Liver (tissue), 9 donors: ENCODE measurements around the gene SENP1. TPM values are rescaled to one million over a fixed set of nuclear protein-coding genes. Genes with fewer than 3 reads are reported as not detected.

Experiments
- DNase-seq: peaks from one replicate; pipeline ENCODE4 v3.0.0-alpha.2; 2017; ENCODE audit warnings: low spot score
- H3K27ac ChIP-seq, 2 donors: one replicate each; pipeline ENCODE4 v1.7.0; 2013; ENCODE audit warnings: inconsistent platforms in 2 of 2, low read length in 2 of 2, control low read depth in 1 of 2, low read depth in 1 of 2, mild to moderate bottlenecking in 1 of 2
- H3K27me3 ChIP-seq, 4 donors: one replicate each; pipeline versions ENCODE4 v1.6.1 to v1.7.0; 2013; ENCODE audit warnings: low read length in 3 of 4, inconsistent platforms in 1 of 4, mild to moderate bottlenecking in 1 of 4, moderate library complexity in 1 of 4; ENCODE audit not compliant: control insufficient read depth in 4 of 4, insufficient read depth in 4 of 4
- H3K36me3 ChIP-seq, 4 donors: one replicate each; pipeline versions ENCODE4 v1.6.1 to v1.7.0; 2013; ENCODE audit warnings: low read length in 3 of 4, mild to moderate bottlenecking in 3 of 4, low read depth in 1 of 4, moderate library complexity in 1 of 4; ENCODE audit not compliant: control insufficient read depth in 4 of 4, insufficient read depth in 3 of 4
- H3K4me1 ChIP-seq, 4 donors: one replicate each; pipeline versions ENCODE4 v1.6.1 to v1.7.0; 2013; ENCODE audit warnings: low read length in 3 of 4, mild to moderate bottlenecking in 3 of 4, moderate library complexity in 1 of 4; ENCODE audit not compliant: control insufficient read depth in 4 of 4, insufficient read depth in 4 of 4
- H3K4me3 ChIP-seq, 3 donors: one replicate each; pipeline versions ENCODE4 v1.6.1 to v1.7.0; 2013; ENCODE audit warnings: low read length in 3 of 3, control low read depth in 1 of 3, low read depth in 1 of 3, mild to moderate bottlenecking in 1 of 3
- H3K9ac ChIP-seq, 2 donors: one replicate each; pipeline ENCODE4 v1.7.0; 2013; ENCODE audit warnings: low read length in 2 of 2, mild to moderate bottlenecking in 2 of 2, moderate library complexity in 2 of 2, control low read depth in 1 of 2, low read depth in 1 of 2
- H3K9me3 ChIP-seq, 4 donors: one replicate each; pipeline versions ENCODE4 v1.6.1 to v1.7.0; 2013; ENCODE audit warnings: low read length in 3 of 4; ENCODE audit not compliant: control insufficient read depth in 4 of 4
- EGR1 ChIP-seq, 2 donors: IDR thresholded peaks; 2 replicates each; pipeline ENCODE4 v1.6.1; 2016 to 2018; ENCODE audit warnings: antibody characterized with exemption in 2 of 2, low read depth in 2 of 2
- FOXA1 ChIP-seq: IDR thresholded peaks from 2 replicates; pipeline ENCODE4 v1.6.1; 2016; ENCODE audit warnings: antibody characterized with exemption
- FOXA2 ChIP-seq: IDR thresholded peaks from 2 replicates; pipeline ENCODE4 v1.6.1; 2016; ENCODE audit warnings: antibody characterized with exemption
- GABPA ChIP-seq, 2 donors: IDR thresholded peaks in 1 of 2; conservative IDR thresholded peaks in 1 of 2; 2 replicates each; pipeline ENCODE4 v1.6.1; 2016; ENCODE audit warnings: antibody characterized with exemption in 2 of 2, mild to moderate bottlenecking in 1 of 2, moderate library complexity in 1 of 2
- HNF4A ChIP-seq, 2 donors: conservative IDR thresholded peaks; 2 replicates each; pipeline ENCODE4 v1.6.1; 2016; ENCODE audit warnings: antibody characterized with exemption in 2 of 2, mild to moderate bottlenecking in 2 of 2
- HNF4G ChIP-seq: IDR thresholded peaks from 2 replicates; pipeline ENCODE4 v1.6.1; 2016; ENCODE audit warnings: antibody characterized with exemption
- JUND ChIP-seq, 2 donors: IDR thresholded peaks; 2 replicates each; pipeline ENCODE4 v1.6.1; 2016; ENCODE audit warnings: antibody characterized with exemption in 2 of 2
- NR2F2 ChIP-seq: IDR thresholded peaks from 2 replicates; pipeline ENCODE4 v1.6.1; 2016; ENCODE audit warnings: antibody characterized with exemption
- RAD21 ChIP-seq, 2 donors: IDR thresholded peaks; 2 replicates each; pipeline ENCODE4 v1.6.1; 2016; ENCODE audit warnings: antibody characterized with exemption in 2 of 2, mild to moderate bottlenecking in 2 of 2
- RXRA ChIP-seq, 2 donors: IDR thresholded peaks; 2 replicates each; pipeline ENCODE4 v1.6.1; 2017 to 2018; ENCODE audit warnings: antibody characterized with exemption in 2 of 2, mild to moderate bottlenecking in 1 of 2
- SP1 ChIP-seq: IDR thresholded peaks from 2 replicates; pipeline ENCODE4 v1.6.1; 2018; ENCODE audit warnings: antibody characterized with exemption, mild to moderate bottlenecking
- TAF1 ChIP-seq: conservative IDR thresholded peaks from 2 replicates; pipeline ENCODE4 v1.6.1; 2016; ENCODE audit warnings: antibody characterized with exemption, mild to moderate bottlenecking
- YY1 ChIP-seq: IDR thresholded peaks from 2 replicates; pipeline ENCODE4 v1.6.1; 2016; ENCODE audit warnings: antibody characterized with exemption, mild to moderate bottlenecking
- WGBS: extraction: QIAGEN DNeasy Blood & Tissue Kit; methylation state at CpG from one replicate; pipeline ENCODE4 v1.1.7; 2013; 5-methylcytosine and 5-hydroxymethylcytosine counted together
- polyA plus RNA-seq, 2 donors: library from polyadenylated mRNA; stranded (reverse) in 1 of 2; unstranded in 1 of 2; fragments of 200-250 nt in 1 of 2; fragments of >200 nt in 1 of 2; fragmentation: Nextera tagmentation in 1 of 2; extraction: Ambion mirVana in 1 of 2; gene quantifications; one replicate each; pipeline versions ENCODE4 v1.2.1 to v1.2.3, GENCODE V29; 2013 to 2015
- total RNA-seq, 2 donors: library from RNA; depleted of rRNA; stranded (reverse); fragments of >200 nt; gene quantifications; one replicate each; pipeline ENCODE4 v1.2.3, GENCODE V29; 2014
- TF ChIP-seq, protein P1 (sequence below): IDR thresholded peaks from 2 replicates; pipeline ENCODE4 v1.6.1; 2016; ENCODE audit warnings: antibody characterized with exemption
- TF ChIP-seq, protein P2 (sequence below): fragments of 150-350 bp; IDR thresholded peaks from 2 replicates; pipeline ENCODE4 v1.5.1; 2017; ENCODE audit warnings: improper control_type of control experiment, low read depth, low read length; ENCODE audit not compliant: missing input control
- TF ChIP-seq, protein P3 (sequence below): IDR thresholded peaks from 2 replicates; pipeline ENCODE4 v1.6.1; 2016; ENCODE audit warnings: antibody characterized with exemption
- TF ChIP-seq, protein P4 (sequence below): IDR thresholded peaks from 2 replicates; pipeline ENCODE4 v1.6.1; 2016; ENCODE audit warnings: antibody characterized with exemption
- donor health status: healthy.
- donor health status: healthy.
- donor health status: healthy.
- donor health status: healthy.
- donor health status: healthy.

SENP1 gene
- total and polyA plus RNA-seq, 4 donors: 1.4 to 11.7 (median 4.2) TPM

DNA sequence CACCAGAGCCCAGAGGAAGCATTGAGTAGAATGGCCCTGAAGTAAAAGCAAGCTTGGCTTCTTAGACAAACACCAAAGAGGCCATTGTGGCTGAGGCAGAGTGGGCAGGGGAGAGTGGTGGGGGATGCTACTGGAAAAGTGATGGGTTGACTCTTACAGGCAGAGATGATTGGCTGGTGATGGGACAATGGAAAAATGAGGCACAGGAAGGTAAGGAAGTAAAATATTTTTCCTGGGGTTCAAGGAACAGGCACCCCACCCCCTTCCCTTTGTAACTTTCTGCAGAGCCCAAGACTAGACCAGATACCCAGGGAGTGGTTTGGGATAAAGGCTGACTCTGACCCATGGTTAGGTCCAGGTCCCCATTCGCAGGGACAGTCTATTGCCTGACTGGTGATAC, 66.7 kb downstream of the SENP1 start:
- H3K4me3 ChIP-seq: no peak overlapping the region
- 96% methylated on average over 1 of the region's 1 CpG for WGBS
- no peaks in the 10 kb centered on the region for H3K4me1 ChIP-seq
- peaks cover 0 to 2% (median 0%) of the 10 kb centered on the region in 4 donors for H3K36me3 ChIP-seq
- no peaks in the 10 kb centered on the region for H3K9me3 ChIP-seq
- H3K27me3 ChIP-seq: no peaks in the 10 kb centered on the region
- DNase-seq: no peak
- no peak overlapping the region for H3K9ac ChIP-seq
- no peak overlapping the region for H3K27ac ChIP-seq
- TF ChIP-seq, protein P1, sequence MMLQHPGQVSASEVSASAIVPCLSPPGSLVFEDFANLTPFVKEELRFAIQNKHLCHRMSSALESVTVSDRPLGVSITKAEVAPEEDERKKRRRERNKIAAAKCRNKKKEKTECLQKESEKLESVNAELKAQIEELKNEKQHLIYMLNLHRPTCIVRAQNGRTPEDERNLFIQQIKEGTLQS: no peak
- no peak for TF ChIP-seq SP1
- no peak for TF ChIP-seq HNF4A (conservative IDR thresholded peaks at IDR 0.05)
- TF ChIP-seq RAD21 (IDR thresholded peaks at IDR 0.05): no peak
- no peak for TF ChIP-seq RXRA (IDR thresholded peaks at IDR 0.05)
- TF ChIP-seq EGR1 (IDR thresholded peaks at IDR 0.05; ENCODE audit: low read depth in 2 of 2): no peak
- TF ChIP-seq FOXA1: no peak
- TF ChIP-seq, protein P2, sequence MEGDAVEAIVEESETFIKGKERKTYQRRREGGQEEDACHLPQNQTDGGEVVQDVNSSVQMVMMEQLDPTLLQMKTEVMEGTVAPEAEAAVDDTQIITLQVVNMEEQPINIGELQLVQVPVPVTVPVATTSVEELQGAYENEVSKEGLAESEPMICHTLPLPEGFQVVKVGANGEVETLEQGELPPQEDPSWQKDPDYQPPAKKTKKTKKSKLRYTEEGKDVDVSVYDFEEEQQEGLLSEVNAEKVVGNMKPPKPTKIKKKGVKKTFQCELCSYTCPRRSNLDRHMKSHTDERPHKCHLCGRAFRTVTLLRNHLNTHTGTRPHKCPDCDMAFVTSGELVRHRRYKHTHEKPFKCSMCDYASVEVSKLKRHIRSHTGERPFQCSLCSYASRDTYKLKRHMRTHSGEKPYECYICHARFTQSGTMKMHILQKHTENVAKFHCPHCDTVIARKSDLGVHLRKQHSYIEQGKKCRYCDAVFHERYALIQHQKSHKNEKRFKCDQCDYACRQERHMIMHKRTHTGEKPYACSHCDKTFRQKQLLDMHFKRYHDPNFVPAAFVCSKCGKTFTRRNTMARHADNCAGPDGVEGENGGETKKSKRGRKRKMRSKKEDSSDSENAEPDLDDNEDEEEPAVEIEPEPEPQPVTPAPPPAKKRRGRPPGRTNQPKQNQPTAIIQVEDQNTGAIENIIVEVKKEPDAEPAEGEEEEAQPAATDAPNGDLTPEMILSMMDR: no peak
- TF ChIP-seq TAF1: no peak
- no peak for TF ChIP-seq FOXA2
- TF ChIP-seq JUND (IDR thresholded peaks at IDR 0.05): no peak
- TF ChIP-seq, protein P3, sequence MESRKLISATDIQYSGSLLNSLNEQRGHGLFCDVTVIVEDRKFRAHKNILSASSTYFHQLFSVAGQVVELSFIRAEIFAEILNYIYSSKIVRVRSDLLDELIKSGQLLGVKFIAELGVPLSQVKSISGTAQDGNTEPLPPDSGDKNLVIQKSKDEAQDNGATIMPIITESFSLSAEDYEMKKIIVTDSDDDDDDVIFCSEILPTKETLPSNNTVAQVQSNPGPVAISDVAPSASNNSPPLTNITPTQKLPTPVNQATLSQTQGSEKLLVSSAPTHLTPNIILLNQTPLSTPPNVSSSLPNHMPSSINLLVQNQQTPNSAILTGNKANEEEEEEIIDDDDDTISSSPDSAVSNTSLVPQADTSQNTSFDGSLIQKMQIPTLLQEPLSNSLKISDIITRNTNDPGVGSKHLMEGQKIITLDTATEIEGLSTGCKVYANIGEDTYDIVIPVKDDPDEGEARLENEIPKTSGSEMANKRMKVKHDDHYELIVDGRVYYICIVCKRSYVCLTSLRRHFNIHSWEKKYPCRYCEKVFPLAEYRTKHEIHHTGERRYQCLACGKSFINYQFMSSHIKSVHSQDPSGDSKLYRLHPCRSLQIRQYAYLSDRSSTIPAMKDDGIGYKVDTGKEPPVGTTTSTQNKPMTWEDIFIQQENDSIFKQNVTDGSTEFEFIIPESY: no peak
- TF ChIP-seq, protein P4, sequence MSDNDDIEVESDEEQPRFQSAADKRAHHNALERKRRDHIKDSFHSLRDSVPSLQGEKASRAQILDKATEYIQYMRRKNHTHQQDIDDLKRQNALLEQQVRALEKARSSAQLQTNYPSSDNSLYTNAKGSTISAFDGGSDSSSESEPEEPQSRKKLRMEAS: no peak
- TF ChIP-seq HNF4G: no peak
- TF ChIP-seq NR2F2: no peak
- TF ChIP-seq GABPA (IDR thresholded peaks at IDR 0.05 in 1 of 2, conservative IDR thresholded peaks at IDR 0.05 in 1 of 2): no peak

DNA sequence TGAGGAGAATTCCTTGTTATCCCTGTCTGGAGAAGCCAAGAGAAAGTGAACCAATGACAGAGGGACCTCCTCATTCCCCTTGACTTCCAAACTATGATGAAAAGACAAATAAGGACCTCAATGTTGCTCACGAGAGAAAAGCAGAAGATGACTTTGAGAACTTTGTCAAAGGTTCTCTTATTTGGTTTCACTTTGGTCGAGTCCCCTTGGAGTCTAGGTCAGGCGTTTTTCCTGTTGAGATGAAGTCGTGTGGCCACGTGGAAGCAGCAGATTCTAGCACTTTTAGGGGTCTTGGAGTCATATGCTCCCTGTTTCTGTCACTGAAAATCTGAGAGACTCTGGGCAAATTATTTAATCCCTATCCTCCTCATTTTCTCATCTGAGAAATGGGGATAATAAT, 67.8 kb downstream of the SENP1 start:
- Histone ChIP-seq H3K36me3 (no peaks in the 10 kb centered on the region), H3K9ac (no peak overlapping the region)
- TF ChIP-seq SP1: no peak
- TF ChIP-seq RXRA (IDR thresholded peaks at IDR 0.05): no peak
- no peak for TF ChIP-seq YY1
- no peak for TF ChIP-seq NR2F2
- no peak for TF ChIP-seq EGR1 (IDR thresholded peaks at IDR 0.05; ENCODE audit: low read depth in 2 of 2)
- TF ChIP-seq TAF1: no peak
- TF ChIP-seq FOXA2: no peak

More for the DNA sequence above, 67.8 kb downstream of the SENP1 start:
- DNase-seq: no peak
- no peaks in the 10 kb centered on the region for H3K9me3 ChIP-seq
- WGBS: 60% methylated on average over 5 of the region's 5 CpGs
- no peaks in the 10 kb centered on the region for H3K4me1 ChIP-seq
- H3K27me3 ChIP-seq: no peaks in the 10 kb centered on the region
- H3K27ac ChIP-seq: no peak overlapping the region
- H3K4me3 ChIP-seq: no peak overlapping the region
